GM10248 (cell line): Measurements from ENCODE around the gene ASB18.
"Not testable (repeated sequence)": the region's sequence is repeated elsewhere in the genome, so short reads cannot be mapped to it uniquely, and the experiment has no call there.

Experiments used
- CTCF ChIA-PET: fragments of 300-600 bp; sonication (Branson Sonifier 250); formaldehyde crosslinking; extraction: SDS; loops from one replicate; lab custom pipeline; 2021; ENCODE audit warnings: antibody characterized with exemption; lab: Yijun Ruan, JAX
- POLR2A ChIA-PET: fragments of 350-650 bp; sonication (Branson Sonifier 250); formaldehyde crosslinking; extraction: SDS; loops from one replicate; lab custom pipeline; 2020; ENCODE audit warnings: antibody characterized with exemption; lab: Yijun Ruan, JAX
- DNase-seq: peaks from one replicate; pipeline ENCODE4 v3.0.0; 2012; ENCODE audit errors: extremely low spot score
- TF ChIP-seq, protein P1 (sequence below): IDR thresholded peaks from 2 replicates; pipeline ENCODE4 v1.5.1; 2012; ENCODE audit warnings: mild to moderate bottlenecking, low read depth; ENCODE audit errors: extremely low read depth, missing control alignments, control extremely low read depth

ASB18 gene

DNA sequence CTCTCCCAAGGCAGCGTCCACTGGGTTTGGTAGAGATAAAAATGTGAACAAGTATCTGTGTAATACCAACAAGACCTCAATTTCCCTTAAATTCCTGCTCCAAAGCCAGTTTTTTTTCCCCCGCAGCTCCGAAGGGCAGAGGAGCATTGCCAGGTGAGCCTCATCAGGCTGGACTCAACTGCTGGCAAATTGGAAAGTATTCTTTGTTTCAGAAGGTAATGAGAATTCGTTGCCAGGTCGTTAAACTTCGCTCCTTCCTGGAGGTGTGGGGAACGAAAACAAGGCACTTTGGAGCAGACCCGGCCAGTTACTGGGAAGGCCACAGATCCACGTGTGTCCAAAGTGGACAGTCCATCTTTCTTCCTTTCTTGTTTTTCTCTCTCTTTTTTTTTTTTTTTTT is 30.4 kb upstream of the ASB18 start:
- no peak for DNase-seq
- ChIA-PET CTCF (no interaction called here), POLR2A (no interaction called here)
- TF ChIP-seq, protein P1, sequence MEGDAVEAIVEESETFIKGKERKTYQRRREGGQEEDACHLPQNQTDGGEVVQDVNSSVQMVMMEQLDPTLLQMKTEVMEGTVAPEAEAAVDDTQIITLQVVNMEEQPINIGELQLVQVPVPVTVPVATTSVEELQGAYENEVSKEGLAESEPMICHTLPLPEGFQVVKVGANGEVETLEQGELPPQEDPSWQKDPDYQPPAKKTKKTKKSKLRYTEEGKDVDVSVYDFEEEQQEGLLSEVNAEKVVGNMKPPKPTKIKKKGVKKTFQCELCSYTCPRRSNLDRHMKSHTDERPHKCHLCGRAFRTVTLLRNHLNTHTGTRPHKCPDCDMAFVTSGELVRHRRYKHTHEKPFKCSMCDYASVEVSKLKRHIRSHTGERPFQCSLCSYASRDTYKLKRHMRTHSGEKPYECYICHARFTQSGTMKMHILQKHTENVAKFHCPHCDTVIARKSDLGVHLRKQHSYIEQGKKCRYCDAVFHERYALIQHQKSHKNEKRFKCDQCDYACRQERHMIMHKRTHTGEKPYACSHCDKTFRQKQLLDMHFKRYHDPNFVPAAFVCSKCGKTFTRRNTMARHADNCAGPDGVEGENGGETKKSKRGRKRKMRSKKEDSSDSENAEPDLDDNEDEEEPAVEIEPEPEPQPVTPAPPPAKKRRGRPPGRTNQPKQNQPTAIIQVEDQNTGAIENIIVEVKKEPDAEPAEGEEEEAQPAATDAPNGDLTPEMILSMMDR: no peak

DNA sequence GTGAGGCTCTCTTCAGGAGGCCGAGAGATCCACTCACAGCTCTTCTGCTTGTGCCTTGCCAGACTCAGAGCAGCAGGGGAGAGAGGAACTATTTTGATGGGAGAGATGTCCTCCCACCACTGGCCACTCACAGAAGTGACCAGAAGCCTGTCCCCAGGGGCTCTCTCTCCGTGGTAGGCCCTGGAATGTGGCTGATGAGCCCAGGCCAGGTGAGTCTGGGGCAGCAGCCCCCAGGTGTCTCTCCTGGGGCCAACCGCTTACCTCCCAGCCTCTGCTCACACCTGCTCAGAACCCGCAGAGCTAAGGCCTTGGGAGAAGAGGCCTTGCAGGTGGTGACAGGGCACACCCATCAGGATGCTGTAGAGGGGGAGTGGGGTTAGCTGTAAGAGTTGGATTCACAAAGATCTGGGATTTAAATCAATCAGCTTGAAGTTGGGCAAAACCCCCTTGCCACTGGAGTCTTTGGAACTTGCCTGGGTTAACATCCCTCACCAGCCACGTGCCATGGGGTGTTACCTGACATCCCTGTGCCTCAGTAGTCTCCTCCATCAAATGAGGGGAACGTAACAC is 29.1 kb upstream of the ASB18 start:
- POLR2A ChIA-PET: no interaction called here
- CTCF ChIA-PET: interaction anchor here (1.7 kb wide), 1 partner anchor 10 kb away, joined by 6 read pairs; no protein-coding TSS in a partner anchor
- TF ChIP-seq, protein P1: no peak
- DNase-seq: no peak

DNA sequence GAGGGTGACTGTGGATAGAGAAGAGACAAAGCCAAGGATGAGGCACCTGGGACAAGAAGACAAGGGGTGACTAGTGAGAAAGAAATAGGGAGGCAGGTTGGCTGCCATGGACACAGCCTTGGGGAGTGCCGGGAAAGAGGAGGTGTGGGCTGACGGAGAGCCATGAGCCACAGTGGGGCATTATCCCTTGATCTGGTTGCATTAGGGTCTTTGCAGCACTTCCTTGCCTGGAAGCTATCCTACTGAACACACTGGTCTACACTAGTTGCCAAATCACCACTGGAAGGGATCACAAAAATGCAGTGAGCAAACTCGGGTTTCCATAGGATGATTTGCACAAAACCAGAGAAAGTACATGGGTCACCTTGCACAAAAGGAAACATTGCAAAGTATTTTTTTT is 27.7 kb upstream of the ASB18 start:
- no peak for DNase-seq
- ChIA-PET CTCF (interaction anchor here (1.7 kb wide), 1 partner anchor 8 kb away, joined by 6 read pairs; no protein-coding TSS in a partner anchor), POLR2A (no interaction called here)
- TF ChIP-seq, protein P1: no peak

DNA sequence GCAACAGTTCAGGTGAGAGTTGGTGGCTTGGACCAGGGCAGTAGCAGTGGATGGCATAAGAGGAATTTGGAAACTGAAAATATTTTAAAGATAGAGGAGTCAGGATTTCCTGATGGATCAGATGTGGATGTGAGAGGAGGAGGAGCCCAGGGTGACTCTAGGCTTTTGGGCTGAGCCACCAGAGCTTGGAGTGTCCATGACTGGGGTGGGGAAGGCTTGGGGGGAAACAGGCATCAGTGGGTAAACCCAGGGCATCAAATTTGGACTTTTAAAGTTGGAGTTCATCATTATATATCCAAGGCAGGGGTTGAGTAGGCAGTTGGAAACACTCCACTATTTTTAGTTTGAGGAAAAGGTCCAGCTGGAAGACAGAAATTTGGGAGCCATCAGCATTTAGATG is 27.3 kb upstream of the ASB18 start:
- TF ChIP-seq, protein P1: no peak
- POLR2A ChIA-PET: no interaction called here
- CTCF ChIA-PET: no interaction called here

DNA sequence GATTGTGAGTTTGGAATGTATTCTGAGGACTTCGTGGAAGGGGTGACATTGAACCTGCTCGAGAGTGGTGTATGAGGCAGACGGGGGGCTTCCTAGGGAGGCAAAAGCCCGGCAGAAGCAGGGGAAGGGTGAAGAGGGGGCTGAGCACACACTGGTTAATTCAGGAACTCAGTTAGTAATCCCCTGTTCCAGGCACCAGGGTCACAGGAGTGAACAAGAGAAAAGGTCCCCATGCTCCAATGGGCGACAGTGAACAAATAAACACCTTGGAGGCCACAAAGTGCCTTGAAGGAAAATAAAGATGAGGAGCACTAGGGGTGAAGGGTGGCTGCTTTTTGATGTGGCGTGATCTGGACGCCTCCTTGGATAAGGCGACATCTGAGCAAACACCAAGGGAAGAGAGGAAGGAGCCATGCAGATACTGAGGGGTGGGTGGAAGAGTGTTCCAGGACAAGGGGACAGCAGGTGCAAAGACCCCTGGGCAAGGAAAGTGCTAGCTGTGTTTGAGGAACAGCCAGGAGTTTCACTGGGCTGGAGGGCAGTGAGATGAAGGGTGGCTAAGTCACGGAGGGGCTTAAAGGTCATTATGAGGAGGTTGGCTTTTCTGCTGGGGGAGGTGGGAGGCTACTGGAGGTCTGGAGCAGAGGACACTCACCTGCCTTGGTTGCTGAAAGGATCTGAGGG is 26.7 kb upstream of the ASB18 start:
- DNase-seq: no peak
- POLR2A ChIA-PET: no interaction called here
- CTCF ChIA-PET: no interaction called here
- TF ChIP-seq, protein P1: no peak

More for the DNA sequence above, 27.3 kb upstream of the ASB18 start:
- no peak for DNase-seq

DNA sequence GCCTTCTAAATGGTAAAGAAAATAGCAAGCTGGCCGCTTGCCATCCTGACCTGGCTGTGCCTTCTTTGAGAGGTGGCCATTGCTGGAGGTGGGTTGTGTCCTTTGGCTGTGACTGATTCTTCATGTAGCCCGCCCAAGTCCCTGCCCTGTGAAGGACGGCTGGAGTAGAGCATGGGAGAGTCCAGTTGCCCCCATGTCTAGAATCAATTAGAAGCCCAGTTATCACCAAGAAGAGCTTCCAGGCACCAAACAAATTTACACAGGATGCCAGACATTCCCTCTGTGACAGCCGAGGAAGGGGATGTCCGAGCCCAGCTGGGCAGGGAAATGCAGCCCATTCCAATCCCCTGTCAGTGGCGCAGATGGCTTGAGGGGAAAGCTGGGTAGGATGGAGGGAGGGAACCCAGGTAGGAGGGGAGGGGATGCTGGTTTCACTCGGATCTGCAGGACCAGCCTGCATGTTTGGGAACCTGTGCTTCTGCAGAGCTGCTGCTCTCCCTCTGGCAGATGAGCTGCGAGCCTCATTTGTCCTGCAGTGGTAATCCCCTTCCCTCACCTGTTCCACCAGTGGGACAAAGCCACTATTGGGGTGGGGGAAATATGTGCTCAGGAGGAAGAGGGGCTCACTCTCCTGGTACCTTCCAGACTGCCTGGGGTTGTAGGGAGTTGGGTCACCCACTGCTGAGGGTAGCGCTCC is 25.7 kb upstream of the ASB18 start:
- POLR2A ChIA-PET: no interaction called here
- CTCF ChIA-PET: no interaction called here
- TF ChIP-seq, protein P1: no peak

DNA sequence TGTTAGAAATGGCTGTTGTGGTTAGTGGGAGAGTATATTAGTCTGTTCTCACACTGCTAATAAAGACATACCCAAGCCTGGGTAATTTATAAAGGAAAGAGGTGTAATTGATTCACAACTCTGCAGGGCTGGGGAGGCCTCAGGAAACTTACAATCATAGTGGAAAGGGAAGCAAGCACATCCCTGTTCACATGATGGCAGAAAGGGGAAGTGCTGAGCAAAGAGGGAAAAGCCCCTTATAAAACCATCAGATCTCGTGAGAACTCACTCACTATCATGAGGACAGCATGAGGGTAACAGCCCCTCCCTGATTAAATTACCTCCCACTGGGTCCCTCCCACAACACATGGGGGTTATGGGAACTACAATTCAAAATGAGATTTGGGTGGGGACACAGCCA is 24.2 kb upstream of the ASB18 start:
- POLR2A ChIA-PET, DNase-seq, CTCF ChIA-PET: not testable (repeated sequence)

More for the DNA sequence above, 25.7 kb upstream of the ASB18 start:
- no peak for DNase-seq
